HG02981 (cell line): Measurements from ENCODE around the gene MAP7D1.

ENCODE experiments used
- ATAC-seq: cut with Tn5 transposase; IDR thresholded peaks from one replicate; pipeline ENCODE4 v1.9.1; 2021; ENCODE audit warnings: mild to moderate bottlenecking, moderate library complexity; ENCODE audit not compliant: unreplicated experiment

MAP7D1 gene

GRCh38 chr1:36126797-36127500 is 29.0 kb upstream of the MAP7D1 start:
- no peak for ATAC-seq

DNA sequence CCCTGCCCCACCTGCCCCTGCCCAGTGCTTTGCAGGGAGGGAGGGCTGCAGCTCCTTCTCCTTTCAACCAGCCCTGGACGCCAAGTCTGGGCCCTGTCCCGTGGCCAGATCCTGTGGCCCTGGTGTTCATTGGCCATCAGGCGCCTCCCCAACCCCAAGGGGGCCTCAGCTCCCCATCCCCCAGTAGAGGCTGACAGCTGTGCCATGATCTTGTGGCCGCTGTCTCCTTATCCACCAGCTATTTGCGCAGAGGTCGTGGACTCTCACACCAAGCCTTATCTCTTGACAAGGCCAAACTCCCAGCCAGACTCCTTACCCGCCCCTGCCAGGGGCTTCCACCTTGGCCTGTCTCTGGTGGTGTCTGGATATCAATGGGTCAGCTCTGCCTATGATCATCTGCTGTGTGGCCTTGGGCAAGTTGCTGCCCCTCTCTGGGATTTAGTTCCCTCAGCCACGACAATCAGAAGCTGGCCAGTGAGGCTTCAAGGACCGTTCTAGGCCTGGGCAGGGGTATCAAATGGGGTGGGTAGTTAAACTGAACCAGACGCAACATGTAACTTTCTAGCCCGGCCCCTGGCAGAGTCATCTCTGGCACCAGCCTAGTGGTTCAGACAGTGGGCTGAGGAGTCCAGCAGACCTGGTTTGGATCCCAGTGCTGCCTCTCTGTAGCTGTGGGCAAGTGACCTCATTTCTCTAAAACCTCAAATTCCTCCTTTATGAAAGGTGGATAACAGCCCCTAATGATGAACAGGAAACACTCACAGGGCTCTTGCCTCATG is 27.6 kb upstream of the MAP7D1 start:
- no peak for ATAC-seq

DNA sequence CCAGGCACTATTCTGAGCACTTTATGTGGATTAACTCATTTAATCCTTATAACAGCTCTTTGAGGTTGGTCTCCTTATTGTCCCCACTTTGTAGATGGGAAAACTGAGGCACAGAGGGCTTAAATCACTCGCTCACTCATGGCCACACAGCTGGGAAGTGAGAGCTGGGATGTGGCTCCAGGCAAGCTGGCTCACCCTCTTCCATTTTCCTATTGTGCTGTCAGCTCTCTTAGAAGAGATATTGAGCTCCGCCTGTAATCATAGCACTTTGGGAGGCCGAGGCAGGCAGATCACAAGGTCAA is 27.1 kb upstream of the MAP7D1 start:
- no peak for ATAC-seq

GRCh38 chr1:36132029-36132428 is 23.9 kb upstream of the MAP7D1 start:
- no peak for ATAC-seq

- no peak for ATAC-seq
These were observed 22.5 kb upstream of the MAP7D1 start for GRCh38 chr1:36133484-36133883.

GRCh38 chr1:36134031-36134430 is 21.9 kb upstream of the MAP7D1 start:
- no peak for ATAC-seq

- ATAC-seq, result no peak
These were observed 21.2 kb upstream of the MAP7D1 start for GRCh38 chr1:36134505-36135329.

DNA sequence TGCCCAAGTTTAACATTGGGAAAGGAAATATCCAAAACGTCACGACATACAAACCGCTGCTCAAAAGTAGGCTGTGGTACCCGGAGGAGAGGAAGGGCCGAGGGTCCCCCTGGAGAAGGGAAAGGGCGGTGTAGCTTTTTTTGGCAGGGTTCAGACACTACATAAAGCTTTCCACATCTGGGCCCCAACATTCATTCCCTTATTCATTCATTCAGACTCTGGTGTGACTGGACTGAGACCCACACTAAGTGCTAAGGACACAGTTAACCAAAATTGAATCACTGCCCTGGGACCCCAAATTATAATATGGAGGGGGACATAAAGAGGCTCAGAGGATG is 20.7 kb upstream of the MAP7D1 start:
- no peak for ATAC-seq

GRCh38 chr1:36135796-36136195 is 20.2 kb upstream of the MAP7D1 start:
- no peak for ATAC-seq

DNA sequence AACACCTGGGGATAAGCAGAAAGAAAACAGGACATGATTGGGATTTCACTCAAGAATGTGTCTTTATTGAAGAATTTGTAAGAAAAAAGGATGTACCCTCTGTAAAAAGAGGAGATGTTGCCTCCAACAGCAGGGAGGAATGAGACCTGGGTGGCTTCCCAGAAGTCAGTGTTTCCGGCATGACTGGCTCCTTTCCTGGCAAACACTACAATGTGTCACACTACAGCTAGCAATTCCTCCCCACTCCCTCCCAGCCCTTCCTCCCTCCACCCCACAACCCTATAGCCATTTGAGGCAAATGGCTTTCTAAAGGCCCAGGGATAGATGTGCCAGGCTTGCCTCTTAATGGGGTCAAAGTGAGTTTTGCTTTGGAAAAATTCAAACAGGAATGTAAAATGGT is 19.4 kb upstream of the MAP7D1 start:
- no peak for ATAC-seq

- no peak for ATAC-seq
These were observed 18.7 kb upstream of the MAP7D1 start for GRCh38 chr1:36137226-36137625.

DNA sequence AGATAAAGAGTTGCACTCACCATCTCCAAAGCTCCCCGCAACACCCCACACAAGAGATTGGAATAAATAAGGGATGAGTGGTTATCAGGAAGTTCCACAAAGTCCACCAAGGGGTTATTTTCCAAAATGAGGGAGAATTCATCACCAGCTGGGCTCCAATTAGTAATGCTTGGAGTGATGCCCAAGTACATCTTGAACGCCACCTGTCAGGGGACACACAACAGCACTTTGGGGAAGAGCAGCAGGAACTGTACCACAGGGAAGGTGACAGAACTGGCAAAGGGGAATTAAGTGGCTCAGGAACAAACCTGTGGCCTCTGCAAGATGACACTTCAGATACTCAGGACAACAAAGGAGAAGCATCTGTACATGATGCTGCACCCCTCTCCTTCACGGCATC is 18.2 kb upstream of the MAP7D1 start:
- no peak for ATAC-seq

GRCh38 chr1:36139521-36139920 is 16.4 kb upstream of the MAP7D1 start:
- no peak for ATAC-seq

DNA sequence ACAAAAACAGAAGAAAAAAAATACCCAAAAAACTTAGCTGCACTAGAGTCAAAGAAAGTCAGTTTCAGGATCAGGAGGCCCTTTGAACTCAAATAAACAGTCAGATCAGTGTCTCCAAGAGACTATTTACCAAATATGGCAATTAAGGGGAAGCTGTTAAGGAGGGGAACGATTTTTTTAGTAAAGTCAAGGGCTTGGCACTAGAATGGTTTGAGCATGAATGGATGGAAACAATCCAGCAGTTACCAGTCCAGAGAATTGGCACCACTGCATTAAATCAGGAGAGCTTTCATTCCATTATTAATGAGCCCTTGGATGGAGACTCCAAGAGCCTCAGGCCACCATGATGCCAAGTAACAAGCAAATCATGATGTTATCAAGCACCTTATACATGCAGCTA is 13.8 kb upstream of the MAP7D1 start:
- no peak for ATAC-seq

DNA sequence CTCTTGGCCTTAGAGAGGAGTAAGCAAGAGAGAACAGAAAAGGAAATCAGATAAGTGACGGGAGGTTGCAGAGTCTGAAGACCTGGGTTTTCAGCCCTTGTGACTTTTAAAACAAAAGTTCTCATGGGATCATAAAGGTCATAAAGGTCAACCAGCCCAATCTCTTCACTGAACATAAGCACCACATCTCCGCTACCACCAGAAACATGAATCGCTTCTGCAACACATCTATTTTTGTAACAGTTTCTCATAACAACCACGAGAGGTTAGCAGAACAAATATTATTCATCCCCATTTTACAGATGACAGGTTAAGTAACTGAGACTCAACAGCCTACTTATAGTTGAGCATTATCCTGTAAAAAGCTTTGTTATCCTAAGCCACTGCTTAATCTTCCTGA is 12.5 kb upstream of the MAP7D1 start:
- no peak for ATAC-seq

DNA sequence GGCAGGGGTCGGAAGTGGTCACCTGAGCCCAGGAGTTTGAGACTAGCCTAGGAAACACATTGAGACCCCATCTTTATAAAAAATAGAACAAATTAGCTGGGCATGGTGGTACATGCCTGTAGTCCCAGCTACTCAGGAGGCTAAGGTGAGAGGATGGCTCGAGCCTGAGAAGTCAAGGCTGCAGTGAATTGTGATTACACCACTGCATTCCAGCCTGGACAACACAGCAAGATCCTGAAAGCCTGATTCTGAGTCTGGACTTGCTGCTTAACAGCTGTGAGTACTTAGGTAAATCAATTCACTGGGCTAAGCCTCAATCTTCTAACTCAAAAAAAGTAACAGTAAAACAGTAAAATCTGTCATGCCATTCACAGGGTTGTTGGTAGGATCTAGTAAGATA is 11.5 kb upstream of the MAP7D1 start:
- no peak for ATAC-seq

GRCh38 chr1:36148821-36149236 is 7.1 kb upstream of the MAP7D1 start:
- no peak for ATAC-seq

DNA sequence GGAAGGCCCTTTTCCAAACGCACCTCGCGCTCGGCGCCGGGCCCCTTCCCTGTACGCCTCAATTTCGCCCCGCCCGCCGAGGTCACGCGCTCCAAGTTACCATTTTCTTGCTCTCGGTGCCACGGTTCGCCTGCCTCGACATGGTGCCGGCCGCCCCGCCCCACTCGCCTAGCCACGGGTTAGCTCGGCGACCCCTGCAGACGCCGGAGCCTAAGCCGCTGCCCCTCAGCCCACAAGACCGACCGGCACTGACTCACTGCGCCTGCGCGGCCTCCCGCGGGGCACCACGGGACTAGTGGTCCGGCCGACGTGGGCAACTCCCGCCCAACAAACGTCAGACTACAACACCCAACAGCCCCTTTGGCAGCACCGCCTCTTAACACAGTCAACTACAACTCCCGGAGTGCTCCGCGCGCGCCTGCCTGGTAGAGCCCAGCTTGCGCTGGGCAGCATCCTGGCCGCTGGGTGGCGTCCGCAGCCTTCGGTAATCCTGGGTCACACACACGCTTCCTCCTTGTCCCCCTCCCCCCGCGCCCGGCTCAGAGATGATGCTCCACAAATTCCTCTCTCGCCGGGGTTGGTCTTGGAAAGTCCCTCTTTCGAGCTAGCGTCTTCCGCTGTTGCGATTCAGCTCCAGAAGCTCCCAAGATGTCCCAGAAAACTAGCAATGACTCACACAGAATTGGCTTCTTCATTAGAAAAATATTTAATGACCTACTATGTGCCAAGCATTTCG is 6.6 kb upstream of the MAP7D1 start, which contains the start of gene TRAPPC3:
Gene TRAPPC3, minus strand, starts transcription at position 250 of the 736 bp plus-strand sequence. Its CDS starts 108 bp downstream, at position 142.
- peak; percentile 89 for ATAC-seq

DNA sequence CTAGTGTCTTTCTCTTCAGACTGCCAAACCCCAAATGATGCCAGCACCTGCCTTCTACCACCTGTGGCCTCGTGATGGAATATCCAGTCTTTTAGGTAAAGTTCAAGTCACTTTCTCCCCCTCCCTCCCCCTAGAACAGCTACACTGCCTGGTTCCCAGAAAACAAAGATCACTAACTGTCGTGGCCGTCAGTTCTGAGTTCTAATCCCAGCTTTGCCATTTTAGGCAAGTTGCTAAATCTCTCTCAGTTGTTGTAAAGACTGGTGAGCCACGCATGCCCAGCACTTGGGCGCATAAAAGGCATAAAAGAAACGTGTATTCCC is 6.0 kb upstream of the MAP7D1 start:
- ATAC-seq, result no peak

GRCh38 chr1:36150296-36151133 is 5.4 kb upstream of the MAP7D1 start:
- peak; percentile 53 for ATAC-seq
